Frontal cortex (tissue), 4 donors: ENCODE measurements around the gene NOTCH2. TPM values are rescaled to one million over a fixed set of nuclear protein-coding genes. Genes with fewer than 3 reads are reported as not detected.
"Not testable (repeated sequence)": the region's sequence is repeated elsewhere in the genome, so short reads cannot be mapped to it uniquely, and the experiment has no call there.

Source experiments
- DNase-seq, 2 donors: peaks; one replicate each; pipeline ENCODE4 v3.0.0; 2012; ENCODE audit warnings: low spot score in 2 of 2
- FAIRE-seq: peaks from 2 replicates; lab custom pipeline; 2012; peaks lifted over from hg19 to GRCh38; lab: Jason Lieb, UNC
- total RNA-seq: library from RNA; depleted of rRNA; stranded (reverse); fragments of >200 nt; gene quantifications from one replicate; pipeline ENCODE4 v1.2.3, GENCODE V29; 2014
- donor health status: control.
- donor health status: control.
- donor health status: control.

Gene NOTCH2
- total RNA-seq, 1 donor from 2014 or later: 21.2 TPM

DNA sequence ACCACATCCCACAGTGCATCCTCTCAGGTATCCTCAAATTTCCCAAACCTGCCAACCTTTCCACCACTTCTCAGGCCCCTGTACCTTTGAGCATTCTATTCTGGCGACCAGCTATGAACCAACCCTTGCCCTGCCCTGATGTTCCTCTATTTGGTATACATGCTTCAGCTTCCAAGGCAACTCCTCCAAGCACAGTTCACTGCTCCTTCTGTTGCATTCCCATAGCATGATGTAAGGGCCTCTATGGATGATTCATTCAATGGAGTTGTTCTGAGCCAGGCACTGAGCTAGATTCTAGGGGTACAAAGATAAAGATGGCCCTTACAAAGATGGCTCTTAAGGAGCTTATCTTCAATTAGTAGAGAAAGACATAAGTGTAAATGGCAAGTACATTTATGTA is 21.4 kb upstream of the NOTCH2 start:
- not testable (repeated sequence) for FAIRE-seq, DNase-seq

DNA sequence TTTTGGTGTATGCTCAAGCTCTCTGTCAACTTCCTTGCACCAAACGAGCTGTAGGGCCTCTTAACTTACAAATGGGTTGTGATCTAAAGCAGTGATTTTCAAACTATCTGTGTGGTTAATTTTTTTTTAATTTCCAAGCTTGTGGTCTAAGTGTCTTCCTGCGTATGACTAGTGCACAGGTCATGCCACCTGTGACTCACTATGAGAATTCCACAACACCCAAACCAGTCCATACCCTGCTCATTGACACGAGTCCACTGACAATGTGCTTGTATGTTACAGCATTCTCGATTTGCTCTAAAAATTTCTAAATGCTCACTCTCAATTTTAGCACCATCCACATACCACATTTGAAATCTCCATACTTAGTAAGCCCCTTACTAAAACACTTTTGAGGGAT is 18.5 kb upstream of the NOTCH2 start:
- DNase-seq, FAIRE-seq: not testable (repeated sequence)

DNA sequence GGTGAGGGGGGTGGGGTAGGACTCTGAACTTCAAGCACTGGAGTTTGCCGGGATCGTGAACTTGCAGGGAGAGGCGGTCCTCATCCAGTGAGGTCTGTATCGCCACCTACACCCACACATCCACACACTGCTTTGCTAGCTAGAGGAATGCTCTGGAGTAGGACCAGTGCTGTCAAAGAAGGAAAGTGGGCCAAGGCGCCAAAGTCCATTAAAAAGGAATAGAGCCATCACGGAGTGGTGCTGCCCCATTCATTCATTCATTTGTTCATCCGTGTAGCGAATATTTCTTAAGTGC is 405 bp upstream of the NOTCH2 start:
- not testable (repeated sequence) for DNase-seq, FAIRE-seq

DNA sequence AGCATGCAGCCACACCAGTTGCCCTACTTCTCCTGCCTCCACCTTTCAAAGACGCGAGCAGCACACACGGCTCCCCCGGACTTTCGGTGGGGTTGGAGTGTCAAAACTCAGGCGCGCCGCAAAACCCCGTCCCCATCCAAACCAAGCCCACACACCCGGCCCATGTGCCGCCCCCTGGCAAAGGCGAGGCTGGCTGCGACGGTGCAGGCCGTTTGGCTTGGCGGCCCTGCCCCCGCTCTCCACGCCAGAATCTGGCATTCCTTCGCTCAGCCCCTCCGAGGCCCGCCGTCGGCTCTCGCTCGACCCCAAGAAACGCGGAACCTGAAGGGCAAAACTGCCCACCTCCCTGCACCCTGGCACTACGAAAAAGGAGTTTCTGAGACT is 787 bp downstream of the NOTCH2 start:
- not testable (repeated sequence) for FAIRE-seq, DNase-seq

DNA sequence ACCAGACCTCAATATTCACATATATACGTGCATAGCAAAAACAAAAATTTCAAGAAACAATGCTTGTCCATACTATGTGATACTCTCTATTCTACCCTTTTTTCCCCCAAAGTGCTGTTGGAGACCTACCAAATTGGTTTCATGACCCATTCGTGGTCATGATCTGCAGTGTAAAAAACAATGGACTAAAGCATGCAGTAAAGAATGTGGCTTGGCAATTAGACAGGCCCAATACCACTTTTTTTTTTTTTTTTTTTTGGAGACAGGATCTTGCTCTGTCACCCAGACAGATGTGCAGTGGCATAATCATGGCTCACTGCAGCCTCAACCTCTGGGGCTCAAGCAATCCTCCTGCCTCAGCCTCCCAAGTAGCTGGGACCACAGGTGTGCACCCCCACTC is 21.3 kb downstream of the NOTCH2 start:
- not testable (repeated sequence) for DNase-seq, FAIRE-seq

DNA sequence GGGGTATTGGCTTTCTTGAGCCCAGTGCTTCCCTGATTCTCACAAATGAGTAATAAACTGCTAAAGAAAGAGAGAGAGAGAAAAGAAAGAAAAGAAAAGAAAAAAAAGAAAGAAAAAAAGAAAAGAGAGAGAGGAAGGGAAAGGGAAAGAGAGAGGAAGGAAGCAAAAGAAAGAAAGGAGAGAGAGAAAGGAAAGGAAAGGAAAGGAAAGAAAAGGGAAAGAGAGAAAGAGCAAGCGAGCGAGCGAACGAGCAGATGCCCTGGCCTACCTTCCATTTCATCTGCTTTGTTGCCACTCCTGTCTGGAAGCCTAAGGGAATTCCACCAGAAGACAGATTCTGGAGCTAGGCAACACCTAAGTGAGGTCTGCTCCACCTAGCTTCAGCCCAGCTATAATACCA is 27.7 kb downstream of the NOTCH2 start:
- not testable (repeated sequence) for DNase-seq, FAIRE-seq

DNA sequence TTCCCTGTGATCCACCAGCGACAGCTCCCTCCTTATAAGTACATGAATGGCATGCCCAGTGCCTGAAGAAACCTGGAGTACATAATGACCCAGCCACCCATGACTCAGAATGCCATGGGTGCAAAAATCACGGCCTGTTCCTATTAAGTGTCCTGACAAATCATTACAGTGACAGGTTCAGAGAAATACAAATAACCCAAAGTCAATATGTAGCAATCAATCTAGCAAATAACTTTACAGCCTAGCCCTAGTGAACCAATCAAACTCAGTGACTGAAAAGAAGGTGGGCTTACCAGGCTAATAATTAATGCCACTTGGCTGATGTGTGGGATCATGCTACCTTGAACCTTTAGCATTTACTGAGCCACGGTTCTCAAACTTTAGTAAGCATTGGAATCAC is 37.2 kb downstream of the NOTCH2 start:
- not testable (repeated sequence) for FAIRE-seq, DNase-seq

DNA sequence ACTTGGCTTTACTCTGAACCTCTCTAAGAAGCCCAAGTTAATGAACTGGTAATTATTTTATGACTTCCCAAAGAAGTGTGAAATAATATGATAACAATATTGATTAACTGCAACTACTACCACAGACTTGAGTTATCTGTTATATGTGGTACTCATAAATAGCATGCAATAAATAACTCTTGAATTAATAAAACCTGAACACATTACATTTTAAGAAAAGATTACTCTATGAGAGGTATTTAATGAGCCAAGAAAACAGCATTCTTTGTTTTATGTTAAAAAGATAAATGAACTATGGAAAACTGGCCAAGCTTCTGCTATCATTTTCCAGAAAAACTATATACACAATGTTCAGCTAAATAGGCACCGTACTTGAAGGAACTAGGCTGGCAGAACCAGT is 45.7 kb downstream of the NOTCH2 start:
- FAIRE-seq, DNase-seq: not testable (repeated sequence)

DNA sequence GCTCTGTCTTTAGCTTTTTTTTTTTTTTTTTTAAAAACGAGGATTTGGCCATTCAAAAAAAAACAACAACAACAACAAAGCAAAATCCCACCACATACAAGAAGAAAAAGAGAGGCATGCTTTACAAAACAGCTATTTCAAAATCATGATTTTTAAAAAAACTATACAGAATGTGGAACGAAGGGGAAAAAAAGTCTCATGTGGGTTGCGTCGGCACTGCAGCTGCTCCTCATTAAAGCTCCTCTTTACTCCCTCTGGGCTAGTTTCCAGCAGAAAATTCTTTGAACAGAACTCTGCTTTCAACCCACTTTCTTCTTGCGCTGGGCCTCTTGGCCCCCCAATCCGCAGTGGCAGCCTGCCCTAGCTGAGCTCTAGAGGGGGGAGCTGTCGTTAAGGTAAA is 54.5 kb downstream of the NOTCH2 start:
- not testable (repeated sequence) for DNase-seq, FAIRE-seq

DNA sequence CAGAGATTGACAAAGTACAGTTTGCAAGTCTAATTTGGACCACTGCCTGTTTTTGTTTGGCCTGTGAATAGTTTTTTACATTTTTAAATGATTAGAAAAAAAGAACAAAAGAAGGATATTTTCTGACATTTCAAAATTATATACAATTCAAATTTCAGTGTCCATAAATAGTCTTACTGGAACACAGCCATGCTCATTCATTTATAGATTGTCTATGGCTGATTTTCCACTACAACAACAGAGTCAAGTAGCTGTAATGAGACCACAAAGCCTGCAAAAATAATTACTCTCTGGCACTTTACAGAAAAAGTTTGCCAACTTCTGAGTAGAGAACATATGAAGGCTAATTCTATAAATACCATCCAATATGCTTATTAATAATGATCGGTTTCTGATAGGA is 61.1 kb downstream of the NOTCH2 start:
- DNase-seq, FAIRE-seq: not testable (repeated sequence)

DNA sequence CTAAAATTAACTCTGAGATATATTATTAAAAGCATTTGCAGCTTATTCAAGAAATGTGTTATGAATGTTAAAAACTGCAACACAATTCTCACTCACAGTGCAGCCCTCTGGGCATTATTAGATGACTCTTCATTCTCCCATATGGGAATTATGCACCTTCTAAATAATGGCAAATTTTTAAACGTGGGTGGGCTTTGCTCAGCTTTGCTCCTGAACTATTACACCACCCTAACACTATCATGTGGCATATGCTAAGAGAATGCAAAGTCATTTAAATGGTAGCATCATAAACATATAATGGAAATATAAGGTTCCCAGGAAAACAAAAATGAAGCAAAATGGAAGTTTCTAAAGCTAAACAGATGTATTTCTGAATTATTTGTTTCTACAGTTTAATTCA is 61.6 kb downstream of the NOTCH2 start:
- FAIRE-seq, DNase-seq: not testable (repeated sequence)

DNA sequence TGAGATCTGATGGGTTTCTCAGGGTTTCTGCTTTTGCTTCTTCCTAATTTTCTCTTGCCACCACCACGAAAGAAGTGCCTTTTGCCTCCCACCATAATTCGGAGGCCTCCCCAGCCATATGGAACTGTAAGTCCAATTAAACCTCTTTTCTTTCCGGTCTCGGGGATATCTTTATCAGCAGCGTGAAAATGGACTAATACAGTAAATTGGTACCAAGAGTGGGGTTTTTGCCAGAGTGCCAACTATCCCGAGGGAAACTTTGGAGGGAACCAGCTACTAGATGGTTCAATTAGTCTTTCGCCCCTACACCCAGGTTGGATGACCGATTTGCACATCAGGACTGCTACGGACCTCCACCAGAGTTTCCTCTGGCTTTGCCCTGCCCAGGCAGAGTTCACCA is 68.4 kb downstream of the NOTCH2 start:
- not testable (repeated sequence) for DNase-seq, FAIRE-seq

DNA sequence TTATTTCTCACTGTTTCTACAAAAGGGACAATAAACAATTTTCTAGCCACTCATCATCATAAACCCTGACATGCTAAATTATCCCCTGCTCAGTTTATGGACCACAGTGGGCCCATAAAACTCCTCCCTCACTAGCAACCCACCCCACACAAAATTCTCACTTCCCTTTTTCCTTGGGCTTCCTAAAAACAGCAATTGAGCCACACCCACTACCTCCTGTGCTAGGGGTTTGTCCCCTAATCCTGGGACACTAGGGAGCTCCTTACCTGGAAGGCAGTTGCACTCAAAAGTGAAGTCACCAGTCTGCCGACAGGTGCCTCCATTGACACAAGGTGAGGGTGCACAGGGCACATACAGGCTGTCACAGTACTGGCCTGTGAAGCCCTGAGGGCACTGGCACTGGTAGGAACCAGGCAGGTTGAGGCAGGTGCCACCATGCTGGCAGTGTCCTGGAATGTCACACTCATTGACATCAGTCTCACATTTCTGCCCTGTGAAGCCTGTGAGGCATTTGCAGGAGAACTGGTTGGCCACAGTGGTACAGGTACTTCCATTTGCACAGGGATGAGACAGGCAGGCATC is 72.6 kb downstream of the NOTCH2 start:
- FAIRE-seq, DNase-seq: not testable (repeated sequence)

DNA sequence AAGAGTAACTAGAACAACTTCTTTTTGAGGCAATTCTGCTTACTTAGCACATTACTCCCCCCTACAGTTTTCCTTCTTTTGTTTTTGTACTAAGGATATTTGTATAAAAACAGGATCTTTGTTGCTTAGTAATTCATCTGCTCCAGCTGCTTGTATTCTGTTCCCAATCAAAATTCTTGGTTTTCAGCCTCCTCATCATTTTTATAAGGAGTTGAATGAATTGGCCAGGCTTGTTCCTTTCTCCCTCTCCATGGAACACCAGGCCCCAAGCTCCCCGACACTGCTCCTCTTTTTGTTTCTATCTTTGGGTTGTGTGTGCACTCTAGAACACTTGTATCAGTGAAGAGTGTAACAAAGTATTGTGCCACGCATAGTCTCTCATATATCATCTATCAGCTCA is 73.5 kb downstream of the NOTCH2 start:
- not testable (repeated sequence) for FAIRE-seq

DNA sequence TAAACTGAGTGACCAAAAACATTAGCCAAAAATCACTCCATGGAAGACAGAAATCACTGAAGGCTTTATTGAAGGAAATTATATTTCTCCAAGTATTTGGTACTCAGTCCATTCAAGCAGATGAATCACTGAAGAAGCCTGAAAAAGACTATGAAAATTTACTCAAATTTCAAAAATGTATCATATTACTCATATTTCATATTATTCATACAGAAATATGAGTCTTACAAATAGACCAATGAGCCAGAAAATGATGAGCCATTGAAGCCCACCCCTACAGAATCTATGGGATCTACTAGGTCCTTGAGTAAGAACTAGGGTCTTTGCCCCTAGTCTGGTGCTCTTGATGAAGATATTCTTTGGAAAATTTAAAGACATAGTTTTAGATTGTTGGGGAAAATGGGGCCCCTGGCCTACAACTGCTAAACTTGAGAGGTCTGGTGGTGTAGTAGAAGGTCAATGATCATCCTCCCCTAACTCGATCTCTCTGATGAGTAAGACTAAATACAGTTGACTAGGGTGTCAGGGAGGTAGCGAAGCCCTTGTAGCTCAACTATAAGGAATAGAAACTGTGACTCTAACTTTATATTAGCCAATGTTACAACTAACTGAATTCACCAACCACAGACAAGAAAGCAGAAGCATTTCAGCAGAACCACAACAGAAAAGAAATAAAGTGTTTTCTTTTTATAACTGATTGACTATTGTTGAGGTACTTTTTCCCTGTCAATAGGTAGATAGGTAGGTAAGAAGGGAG is 81.0 kb downstream of the NOTCH2 start:
- no peak for DNase-seq
- FAIRE-seq: no peak

More for the DNA sequence above, 73.5 kb downstream of the NOTCH2 start:
- DNase-seq: not testable (repeated sequence)

DNA sequence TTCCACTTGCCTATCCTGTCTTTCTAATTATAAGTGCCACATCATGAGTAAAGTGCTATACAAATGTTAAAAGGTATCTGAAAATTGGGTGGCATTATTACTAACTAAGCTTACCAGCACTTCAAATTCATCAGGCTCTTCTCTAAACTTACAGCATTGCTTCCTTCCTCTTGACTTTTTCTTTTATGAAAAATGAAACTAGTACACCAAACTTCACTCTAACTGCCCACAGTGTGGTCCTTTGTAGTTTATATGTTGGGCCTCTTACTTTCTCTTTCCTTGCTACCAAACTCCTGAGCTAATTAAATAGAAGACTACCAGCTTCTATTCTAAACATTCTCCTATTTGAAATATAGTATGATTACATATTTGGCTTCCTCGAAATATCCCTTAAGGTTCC is 81.8 kb downstream of the NOTCH2 start:
- FAIRE-seq (no peak), DNase-seq (no peak)

DNA sequence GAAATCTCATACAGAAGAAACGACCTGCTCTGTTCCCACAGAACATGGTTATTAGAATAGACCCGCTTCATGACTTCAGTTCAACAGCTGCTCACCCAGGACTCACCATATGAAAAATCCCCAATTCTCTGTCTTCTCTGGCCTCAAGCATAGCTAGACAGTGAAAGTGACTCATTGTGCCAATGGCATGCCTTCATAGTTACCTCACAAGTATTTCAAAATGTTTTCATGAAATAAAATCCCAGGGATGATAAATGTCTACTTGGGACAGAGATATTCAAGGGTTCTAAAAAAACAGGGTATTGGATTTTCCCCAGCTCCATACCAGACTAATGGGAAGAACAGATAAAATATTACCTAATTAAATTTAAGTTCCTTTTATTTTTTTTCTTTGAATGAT is 82.3 kb downstream of the NOTCH2 start:
- DNase-seq (no peak), FAIRE-seq (no peak)

DNA sequence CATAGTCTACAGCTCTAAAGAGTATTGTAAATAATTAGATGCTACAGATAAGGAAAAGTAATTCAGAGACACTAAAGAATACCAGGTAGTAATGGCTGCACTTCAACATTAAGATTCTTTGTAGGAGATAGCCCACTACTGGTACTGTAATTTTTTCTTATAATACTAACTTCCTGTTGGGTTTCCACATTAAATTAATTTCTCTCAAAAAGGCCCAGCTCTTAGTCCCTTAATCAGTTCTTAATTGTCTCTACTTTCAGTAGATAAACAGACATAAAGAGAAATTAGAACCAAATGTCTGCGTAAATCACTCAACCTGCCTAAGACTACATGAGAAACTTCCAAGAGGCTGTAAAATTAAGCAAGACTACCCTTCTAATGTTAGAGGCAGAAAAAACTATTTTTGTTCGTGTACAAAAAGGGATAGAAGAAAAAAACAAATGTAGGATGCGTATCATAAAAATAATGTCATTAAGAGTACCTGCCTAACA is 83.4 kb downstream of the NOTCH2 start:
- FAIRE-seq (no peak), DNase-seq (no peak)

DNA sequence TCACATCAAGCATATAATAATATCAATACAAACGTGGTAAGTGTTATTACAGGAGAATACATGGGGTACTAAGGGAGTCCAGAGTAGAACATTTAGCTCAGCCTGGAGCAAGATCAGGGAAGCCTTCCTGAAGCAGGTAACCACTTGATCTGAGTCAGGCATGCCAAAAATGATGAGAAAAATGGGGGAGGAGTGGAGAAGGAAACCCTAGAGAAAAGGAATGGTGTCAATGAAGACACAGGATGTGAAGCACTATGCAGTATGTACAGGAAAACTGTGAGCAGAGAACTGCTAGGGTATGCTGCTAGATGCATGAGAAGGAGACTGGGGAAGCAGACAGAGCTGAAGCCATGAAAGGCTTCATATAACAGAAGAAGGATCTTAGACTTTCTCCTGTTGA is 84.7 kb downstream of the NOTCH2 start:
- FAIRE-seq (no peak), DNase-seq (no peak)

DNA sequence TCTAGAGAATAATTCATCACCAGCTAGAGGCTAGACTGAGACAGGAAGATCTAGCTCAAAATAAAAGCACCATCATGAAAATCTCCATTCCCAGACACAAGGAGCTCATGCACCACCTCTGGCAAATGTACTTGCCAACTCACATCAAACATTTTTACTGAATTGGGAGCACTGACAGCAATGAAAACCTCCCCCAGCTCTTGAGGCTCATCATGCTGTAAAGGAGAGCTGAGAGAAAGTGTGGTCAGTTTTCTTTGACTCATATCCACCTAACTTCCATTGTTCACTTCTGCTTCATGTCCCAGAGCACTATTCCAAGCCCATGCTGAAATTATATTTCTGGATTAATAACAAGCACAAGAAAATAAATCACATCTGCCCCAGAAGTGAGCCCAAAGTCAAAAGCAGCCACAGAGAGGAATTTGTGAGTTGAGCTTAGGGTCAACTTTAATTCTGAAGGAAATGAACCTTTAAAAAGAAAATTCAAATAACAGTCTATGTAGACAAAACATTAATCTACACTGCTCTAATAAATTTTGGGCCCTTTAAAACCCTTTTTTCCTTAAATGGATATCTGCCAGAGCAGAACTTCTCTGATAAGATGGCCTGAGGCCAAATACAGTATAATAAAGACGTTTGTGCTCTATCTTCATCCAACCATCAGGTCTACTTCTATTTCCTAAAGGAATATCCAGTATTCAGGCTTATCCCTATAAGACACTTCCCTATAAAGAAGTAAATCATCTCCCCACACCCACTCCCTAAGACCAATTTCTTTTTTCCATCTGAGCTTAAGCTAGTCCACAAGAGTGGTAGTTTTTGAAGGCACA is 87.3 kb downstream of the NOTCH2 start:
- DNase-seq: no peak
- no peak for FAIRE-seq

DNA sequence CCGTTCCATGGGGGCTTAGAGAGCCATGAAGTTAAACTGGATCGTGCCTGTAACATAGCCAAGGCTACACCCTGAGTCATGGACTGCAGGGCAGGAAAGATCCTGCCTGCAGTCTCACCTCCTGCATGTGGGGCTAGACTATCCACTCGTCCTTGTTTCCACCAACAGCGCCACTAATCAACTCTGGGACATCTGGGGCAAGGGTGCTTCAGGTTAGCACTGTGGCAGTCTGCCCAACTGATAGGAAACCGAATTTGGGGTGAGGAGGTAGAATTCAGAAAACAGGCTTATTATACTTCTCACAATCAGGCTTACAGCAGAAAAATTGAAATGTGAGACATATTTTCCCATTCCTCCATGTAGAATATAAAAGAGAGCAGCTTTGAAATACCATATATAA is 88.0 kb downstream of the NOTCH2 start:
- no peak for FAIRE-seq
- no peak for DNase-seq
